ENCODE data around the gene KRT4. TPM values are rescaled to one million over a fixed set of nuclear protein-coding genes. Genes with fewer than 3 reads are reported as not detected.

KRT4 gene
- total RNA-seq, 1 donor from 2014 or later, result not detected

DNA sequence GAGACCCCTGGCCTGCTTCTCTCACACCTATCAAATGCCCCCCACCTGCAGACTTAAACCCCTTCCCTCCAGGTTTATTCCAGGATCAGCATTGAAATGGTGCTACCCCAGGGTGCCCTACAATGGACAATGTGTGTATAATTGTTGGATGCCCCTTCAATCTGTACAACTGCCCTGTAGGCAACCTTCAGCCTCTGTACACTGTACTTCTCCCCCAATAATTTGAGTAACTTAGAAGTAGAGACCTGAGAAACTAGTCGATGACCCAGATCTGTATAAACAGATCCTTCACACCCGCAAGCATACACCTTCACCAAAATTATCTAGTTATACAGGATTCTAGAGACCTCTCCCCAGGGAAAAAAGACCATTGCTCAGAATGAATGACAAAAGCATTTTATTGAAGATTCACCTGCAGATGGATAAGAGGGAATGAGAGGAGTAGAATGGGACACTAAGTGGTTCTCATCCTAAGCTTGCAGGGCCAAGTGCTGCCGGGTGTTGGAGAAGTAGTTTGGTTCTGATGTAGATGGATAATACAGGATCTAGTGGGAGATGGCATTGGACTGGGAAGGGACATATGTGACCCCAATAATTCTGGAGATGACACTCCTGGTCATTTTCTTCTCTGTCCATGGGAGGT lies 7.6 kb downstream of the KRT4 start:
- DNase-seq (ENCODE audit: low spot score in 2 of 2), result no peak
- H3K4me1 ChIP-seq, result no peaks in the 10 kb centered on the region
- no peaks in the 10 kb centered on the region for H3K27me3 ChIP-seq
- H3K9me3 ChIP-seq, result no peaks in the 10 kb centered on the region
- intact Hi-C loops (cut with DNase I), result no loop called here
- TF ChIP-seq CTCF (IDR thresholded peaks at IDR 0.05), result no peak
- no peaks in the 10 kb centered on the region for H3K36me3 ChIP-seq
- no peak overlapping the region for H3K27ac ChIP-seq
- H3K4me3 ChIP-seq, result no peak overlapping the region

DNA sequence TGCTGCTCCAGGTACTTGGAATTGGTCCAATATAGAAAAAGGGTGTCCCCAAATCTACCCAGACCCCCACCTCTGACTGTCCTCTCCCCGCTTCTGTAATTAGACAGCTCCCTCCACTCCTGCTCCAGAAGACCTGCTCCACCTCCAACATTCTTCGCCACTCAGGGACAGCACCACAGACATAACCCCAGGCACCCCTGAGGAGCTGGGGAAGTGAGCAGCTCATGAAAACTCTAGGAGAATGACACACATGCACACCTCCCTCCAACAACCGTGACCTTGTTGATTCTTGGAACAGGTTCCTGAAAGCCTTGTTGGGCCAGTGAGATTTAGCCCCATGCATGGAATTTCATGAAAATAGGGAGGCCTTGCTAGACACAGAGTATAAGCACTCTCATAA lies 8.2 kb downstream of the KRT4 start:
- Histone ChIP-seq H3K9me3 (no peaks in the 10 kb centered on the region), H3K4me1 (no peaks in the 10 kb centered on the region), H3K27ac (no peak overlapping the region), H3K27me3 (no peaks in the 10 kb centered on the region), H3K36me3 (no peaks in the 10 kb centered on the region), H3K4me3 (no peak overlapping the region)
- no peak for DNase-seq (ENCODE audit: low spot score in 2 of 2)
- intact Hi-C loops (cut with DNase I), result no loop called here
- TF ChIP-seq CTCF (IDR thresholded peaks at IDR 0.05), result no peak

DNA sequence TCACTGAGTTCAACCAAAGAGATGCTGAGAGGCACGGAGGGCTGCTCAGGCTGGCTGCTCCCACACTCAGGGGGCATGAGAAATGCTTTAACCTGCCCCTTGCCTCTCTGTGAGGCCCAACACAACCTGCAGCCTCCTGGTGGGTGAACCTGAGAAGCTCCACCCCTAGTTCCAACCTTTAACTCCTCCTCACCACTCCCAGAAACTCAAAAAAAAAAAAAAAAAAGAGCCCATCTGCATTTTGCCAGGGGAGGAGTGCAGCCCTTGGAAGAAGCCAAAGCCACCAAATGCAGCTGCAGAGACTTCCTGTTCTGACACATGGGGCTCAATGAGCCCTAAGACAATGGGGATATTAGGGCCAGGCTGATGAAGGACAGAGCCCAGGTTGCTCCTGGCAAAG lies 8.9 kb downstream of the KRT4 start:
- Histone ChIP-seq H3K27ac (no peak overlapping the region), H3K4me3 (no peak overlapping the region), H3K27me3 (no peaks in the 10 kb centered on the region), H3K9me3 (no peaks in the 10 kb centered on the region), H3K36me3 (no peaks in the 10 kb centered on the region), H3K4me1 (no peaks in the 10 kb centered on the region)
- no peak for DNase-seq (ENCODE audit: low spot score in 2 of 2)
- intact Hi-C loops (cut with DNase I), result no loop called here
- no peak for TF ChIP-seq CTCF (IDR thresholded peaks at IDR 0.05)

DNA sequence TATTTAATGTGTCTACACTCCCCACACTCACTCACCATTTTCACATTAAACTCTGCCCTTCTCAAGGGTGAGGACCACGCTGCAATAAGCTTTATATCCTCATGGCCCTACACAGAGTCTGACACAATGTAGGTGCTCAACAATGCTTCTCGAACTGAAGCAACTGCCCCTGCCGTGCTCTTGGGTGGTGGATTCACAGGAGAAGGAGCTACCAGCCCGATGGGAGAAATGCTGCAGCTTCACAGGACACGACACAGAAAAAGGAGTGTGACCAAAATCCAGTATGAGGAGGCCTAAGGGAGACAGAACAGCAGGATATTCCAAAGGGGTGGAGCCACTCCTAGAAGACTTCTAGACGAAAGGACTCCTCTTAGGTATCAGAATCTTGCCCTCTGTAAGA lies 11.5 kb downstream of the KRT4 start:
- Histone ChIP-seq H3K9me3 (no peaks in the 10 kb centered on the region), H3K36me3 (no peaks in the 10 kb centered on the region), H3K4me3 (no peak overlapping the region), H3K4me1 (no peaks in the 10 kb centered on the region), H3K27ac (no peak overlapping the region), H3K27me3 (no peaks in the 10 kb centered on the region)
- DNase-seq (ENCODE audit: low spot score in 2 of 2), result no peak
- intact Hi-C loops (cut with DNase I), result no loop called here
- no peak for TF ChIP-seq CTCF (IDR thresholded peaks at IDR 0.05)

GRCh38 chr12:52801773-52802172 lies 12.1 kb downstream of the KRT4 start:
- DNase-seq (ENCODE audit: low spot score in 2 of 2), result no peak
- no peaks in the 10 kb centered on the region for H3K4me1 ChIP-seq
- intact Hi-C loops (cut with DNase I), result no loop called here

More at GRCh38 chr12:52801773-52802172, 12.1 kb downstream of the KRT4 start:
- no peaks in the 10 kb centered on the region for H3K27me3 ChIP-seq
- H3K4me3 ChIP-seq, result no peak overlapping the region
- no peak for TF ChIP-seq CTCF (IDR thresholded peaks at IDR 0.05)
- H3K27ac ChIP-seq, result no peak overlapping the region
- no peaks in the 10 kb centered on the region for H3K36me3 ChIP-seq
- H3K9me3 ChIP-seq, result no peaks in the 10 kb centered on the region
